Heart right ventricle (tissue), 16 donors: ENCODE results near the gene E2F2. TPM values are rescaled to one million over a fixed set of nuclear protein-coding genes. Genes with fewer than 3 reads are reported as not detected.
A peak's percentile ranks its signal among the peaks of the same experiment; 100 is the strongest.

ENCODE experiments used
- ATAC-seq, 8 donors: fragments of 200-7000 bp; cut with Tn5 transposase; one replicate each; pipeline ENCODE4 v1.9.1; 2020; ENCODE audit warnings: mild to moderate bottlenecking in 8 of 8, moderate library complexity in 8 of 8, moderate number of reproducible peaks in 1 of 8
- DNase-seq, 2 donors: peaks; one replicate each; pipeline ENCODE4 v3.0.0-alpha.2; 2020
- H3K27ac ChIP-seq, 10 donors: fragments of 200-600 bp; sonication (generic) in 2 of 10; one replicate each; pipeline versions ENCODE4 v1.5.0 to v1.8.0; 2020 to 2022; ENCODE audit warnings: mild to moderate bottlenecking in 3 of 10
- H3K27me3 ChIP-seq, 7 donors: fragments of 200-600 bp; one replicate each; pipeline ENCODE4 v1.8.0; 2021 to 2022; ENCODE audit warnings: mild to moderate bottlenecking in 2 of 7
- H3K36me3 ChIP-seq, 9 donors: fragments of 200-600 bp; sonication (generic) in 1 of 9; one replicate each; pipeline versions ENCODE4 v1.5.0 to v1.8.0; 2020 to 2022; ENCODE audit warnings: mild to moderate bottlenecking in 2 of 9
- H3K4me1 ChIP-seq, 9 donors: fragments of 200-600 bp; sonication (generic) in 1 of 9; one replicate each; pipeline versions ENCODE4 v1.5.0 to v1.8.0; 2020 to 2022; ENCODE audit warnings: mild to moderate bottlenecking in 4 of 9
- H3K4me3 ChIP-seq, 10 donors: fragments of 200-600 bp; sonication (generic) in 2 of 10; one replicate each; pipeline versions ENCODE4 v1.5.0 to v1.8.0; 2020 to 2022; ENCODE audit warnings: mild to moderate bottlenecking in 7 of 10, moderate library complexity in 2 of 10
- H3K9me3 ChIP-seq, 11 donors: fragments of 200-600 bp in 10 of 11; sonication (generic) in 2 of 11; one replicate each; pipeline versions ENCODE4 v1.5.0 to v1.8.0; 2013 to 2022; ENCODE audit warnings: mild to moderate bottlenecking in 2 of 11, control low read depth in 1 of 11, moderate library complexity in 1 of 11
- CTCF ChIP-seq, 9 donors: fragments of 200-600 bp; sonication (generic) in 2 of 9; IDR thresholded peaks; one replicate each; pipeline versions ENCODE4 v1.5.0 to v1.8.0; 2021 to 2022; ENCODE audit warnings: antibody characterized with exemption in 9 of 9, mild to moderate bottlenecking in 5 of 9, moderate library complexity in 1 of 9
- WGBS, 2 donors: extraction: QIAGEN DNeasy Blood & Tissue Kit; methylation state at CpG; one replicate each; pipeline ENCODE4 v1.1.7; 2013; ENCODE audit warnings: inconsistent platforms in 1 of 2; 5-methylcytosine and 5-hydroxymethylcytosine counted together
- intact Hi-C, 10 donors: fragments of 100-400 bp; cut with DNase I; formaldehyde crosslinking; loops; one replicate each; pipeline versions ENCODE4 v1.11.1 to v1.14.2; 2022
- polyA plus RNA-seq, 2 donors: library from polyadenylated mRNA; stranded (reverse); fragments of 200-250 nt; gene quantifications; one replicate each; pipeline ENCODE4 v1.2.3, GENCODE V29; 2013
- total RNA-seq, 10 donors: library from RNA; stranded (reverse); fragmentation: NEBNext Ultra II Directional in 3 of 10; extraction: Animal tissue kit (Norgen Biotek cat#: 25700) in 3 of 10; gene quantifications; one replicate each; pipeline versions ENCODE4 v1.2.1 to v1.2.4, GENCODE V29; 2021 to 2023
- donor health status: Arrhythmogenic right ventricular cardiomyopathy.
- donor health status: ischemic (EF 13 %, LVEDD 7.1; RV severe dilation, severe dysfunction).
- donor health status: healthy with polysubstance abuse.
- donor health status: DM: no; HTN: yes; CAD: no.
- donor health status: DM: no; HTN: no; CAD: no.
- donor health status: ischemic (EF 25% LVEDD 6.9; RV normal size, moderate dysfunction).
- donor health status: ischemic (EF 25% LVEDD 5.7; RV mildly dilated, moderate dysfunction).
- donor health status: healthy.
- donor health status: DM: yes; HTN: yes; CAD: no.
- donor health status: Ischemic cardiomyopathy.
- donor health status: ischemic (EF 35%, LVEDD 5.7; RV mildly dilated, moderate dysfunction).
- donor health status: nonischemic (EF 11% LVEDD 7.7; RV severe dilation, severe dysfunction).
- donor health status: DM: yes; HTN: yes; CAD: no.
- donor health status: PGD.
- donor health status: ischemic (EF 29% LVEDD 5.4; RV normal size, mild dysfunction).
- donor health status: nonischemic (EF 23%, LVEDD 6.1; RV moderate dilation, normal function).

The E2F2 gene
- total and polyA plus RNA-seq, 12 donors = 0.04 to 2.3 (median 0.15) TPM; not detected in 2

- Histone ChIP-seq H3K27me3 (no peaks in the 10 kb centered on the region), H3K27ac (peak overlapping the region; percentile 62 to 86 (median 82)), H3K4me1 (peaks cover 14 to 59% (median 34%) of the 10 kb centered on the region in 9 donors), H3K4me3 (peak overlapping the region in 7 of 10 donors; percentile 4 to 32 (median 27)), H3K9me3 (no peaks in the 10 kb centered on the region), H3K36me3 (no peaks in the 10 kb centered on the region)
- no peak for TF ChIP-seq CTCF (IDR thresholded peaks at IDR 0.05)
- DNase-seq (peak in 1 of 2 donors; percentile 72), ATAC-seq (peak; percentile 68 to 83 (median 74))
- intact Hi-C loops = no loop called here
- WGBS, 2 donors = 41 to 42% methylated on average over 11 of the region's 11 CpGs
These were observed 46.3 kb upstream of the E2F2 start for GRCh38 chr1:23577056-23578004.

GRCh38 chr1:23576338-23577055, 45.5 kb upstream of the E2F2 start:
- H3K4me3 ChIP-seq = peak overlapping the region in 7 of 10 donors; percentile 4 to 32 (median 27)
- peak overlapping the region; percentile 62 to 86 (median 82) for H3K27ac ChIP-seq
- no peak for DNase-seq
- intact Hi-C loops = no loop called here
- H3K9me3 ChIP-seq = no peaks in the 10 kb centered on the region
- no peaks in the 10 kb centered on the region for H3K36me3 ChIP-seq
- ATAC-seq = no peak
- no peak for TF ChIP-seq CTCF (IDR thresholded peaks at IDR 0.05)
- WGBS, 2 donors = 78 to 80% methylated on average over 7 of the region's 7 CpGs
- H3K4me1 ChIP-seq = peaks cover 14 to 59% (median 34%) of the 10 kb centered on the region in 9 donors
- no peaks in the 10 kb centered on the region for H3K27me3 ChIP-seq

GRCh38 chr1:23575226-23575810, 44.3 kb upstream of the E2F2 start:
- WGBS, 2 donors = 72% methylated on average over 5 of the region's 5 CpGs
- Histone ChIP-seq H3K4me1 (peaks cover 14 to 47% (median 32%) of the 10 kb centered on the region in 9 donors), H3K27me3 (no peaks in the 10 kb centered on the region), H3K36me3 (no peaks in the 10 kb centered on the region), H3K27ac (peak overlapping the region in 9 of 10 donors; percentile 62 to 86 (median 82)), H3K4me3 (no peak overlapping the region), H3K9me3 (no peaks in the 10 kb centered on the region)
- no peak for TF ChIP-seq CTCF (IDR thresholded peaks at IDR 0.05)
- intact Hi-C loops = no loop called here
- peak in 4 of 8 donors; percentile 15 to 61 (median 30) for ATAC-seq
- no peak for DNase-seq

GRCh38 chr1:23574265-23574754, 43.3 kb upstream of the E2F2 start:
- Histone ChIP-seq H3K9me3 (no peaks in the 10 kb centered on the region), H3K27ac (peak overlapping the region in 2 of 10 donors; percentile 12 to 17), H3K4me3 (no peak overlapping the region), H3K36me3 (no peaks in the 10 kb centered on the region), H3K4me1 (peaks cover 14 to 48% (median 32%) of the 10 kb centered on the region in 9 donors), H3K27me3 (peaks cover 0 to 8% (median 0%) of the 10 kb centered on the region in 7 donors)
- no peak for ATAC-seq
- DNase-seq = no peak
- no peak for TF ChIP-seq CTCF (IDR thresholded peaks at IDR 0.05)
- WGBS, 2 donors = 84 to 92% methylated on average over 2 of the region's 2 CpGs
- intact Hi-C loops = no loop called here
